Measurements from ENCODE around the gene TMX4.

GRCh38 chr20:8008733-8009132 lies 10.8 kb downstream of the TMX4 start:
- TF ChIP-seq CTCF (IDR thresholded peaks at IDR 0.05) (no peak), POLR2AphosphoS5 (IDR thresholded peaks at IDR 0.05) (no peak), POLR2A (IDR thresholded peaks at IDR 0.05) (no peak)

Measured in suprapubic skin (tissue), 4 donors.